Fibroblast of the aortic adventitia (primary cell): ENCODE results near the gene GKN2. TPM values are rescaled to one million over a fixed set of nuclear protein-coding genes. Genes with fewer than 3 reads are reported as not detected.
A peak's percentile ranks its signal among the peaks of the same experiment; 100 is the strongest.

Source experiments
- DNase-seq: peaks from one replicate; pipeline ENCODE4 v3.0.0-alpha.2; 2010; ENCODE audit warnings: low read depth
- H3K4me3 ChIP-seq: 2 replicates; pipeline ENCODE4 v1.5.1; 2011; ENCODE audit warnings: low read depth, mild to moderate bottlenecking, control low read depth, low read length, moderate library complexity
- CTCF ChIP-seq: IDR thresholded peaks from 2 replicates; pipeline ENCODE4 v1.5.1; 2011; ENCODE audit warnings: mild to moderate bottlenecking, low read length, control low read depth, inconsistent platforms; ENCODE audit not compliant: insufficient read depth
- total RNA-seq: library from RNA; depleted of rRNA; stranded (reverse); fragments of >200 nt; gene quantifications from 2 replicates; pipeline ENCODE4 v1.2.3, GENCODE V29; 2012; ENCODE audit warnings: low replicate concordance

The GKN2 gene
- total RNA-seq, 1 donor = not detected

- no peak overlapping the region for H3K4me3 ChIP-seq
- TF ChIP-seq CTCF = peak; percentile 83
- DNase-seq = peak; percentile 70
Measured at GRCh38 chr2:68943581-68944568, 8.8 kb downstream of the GKN2 start.

DNA sequence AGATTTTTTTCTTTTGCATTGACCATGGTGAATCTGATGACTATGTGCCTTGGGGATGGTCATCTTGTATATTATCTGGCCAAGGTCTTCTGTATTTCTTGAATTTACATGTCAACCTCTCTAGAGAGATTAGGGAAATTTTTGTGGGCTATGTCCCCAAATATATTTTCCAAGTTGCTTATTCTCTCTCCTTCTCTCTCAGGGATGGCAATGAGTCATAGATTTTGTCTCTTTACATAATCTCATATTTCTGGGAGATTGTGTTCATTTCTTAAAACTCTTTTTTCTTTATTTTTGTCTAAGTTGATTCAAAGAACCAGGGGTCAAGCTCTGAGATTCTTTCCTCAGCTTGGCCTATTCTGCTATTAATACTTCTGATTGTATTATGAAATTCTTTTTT lies 9.9 kb downstream of the GKN2 start:
- TF ChIP-seq CTCF = no peak
- no peak overlapping the region for H3K4me3 ChIP-seq
- DNase-seq = no peak

- TF ChIP-seq CTCF = no peak
Measured at GRCh38 chr2:68940369-68940768, 12.3 kb downstream of the GKN2 start.

DNA sequence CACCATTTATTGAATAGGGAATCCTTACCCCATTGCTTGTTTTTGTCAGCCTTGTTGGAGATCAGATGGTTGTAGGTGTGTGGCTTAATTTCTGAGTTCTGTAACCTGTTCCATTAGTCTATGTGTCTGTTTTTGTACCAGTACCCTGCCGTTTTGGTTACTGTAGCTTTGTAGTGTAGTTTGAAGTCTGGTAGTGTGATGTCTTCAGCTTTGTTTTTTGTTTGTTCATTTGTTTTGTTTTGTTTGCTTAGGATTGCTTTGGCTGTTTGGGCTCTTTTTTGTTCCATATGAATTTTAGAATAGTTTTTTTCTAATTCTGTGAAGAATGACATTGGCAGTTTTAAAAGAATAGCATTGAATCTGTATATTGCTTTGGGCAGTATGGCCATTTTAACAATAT lies 12.7 kb downstream of the GKN2 start:
- no peak for TF ChIP-seq CTCF
- no peak for DNase-seq
- no peak overlapping the region for H3K4me3 ChIP-seq

More at GRCh38 chr2:68940369-68940768, 12.3 kb downstream of the GKN2 start:
- no peak for DNase-seq
- no peak overlapping the region for H3K4me3 ChIP-seq

DNA sequence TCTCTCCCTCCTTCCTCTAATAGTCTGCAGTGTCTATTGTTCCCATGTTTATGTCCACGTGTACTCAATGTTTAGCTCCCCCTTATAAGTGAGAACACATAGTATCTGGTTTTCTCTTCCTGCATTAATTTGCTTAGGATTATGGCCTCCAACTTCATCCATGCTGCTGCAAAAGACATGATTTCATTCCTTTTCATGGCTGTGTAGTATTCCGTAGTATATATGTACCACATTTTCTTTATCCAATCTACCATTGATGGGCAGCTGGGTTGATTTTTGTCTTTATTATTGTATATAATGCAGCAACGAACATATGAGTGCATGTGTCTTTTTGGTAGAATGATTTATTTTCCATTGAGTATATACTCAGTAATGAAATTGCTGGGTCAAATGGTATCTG lies 13.8 kb downstream of the GKN2 start:
- no peak for TF ChIP-seq CTCF
- no peak overlapping the region for H3K4me3 ChIP-seq
- no peak for DNase-seq

DNA sequence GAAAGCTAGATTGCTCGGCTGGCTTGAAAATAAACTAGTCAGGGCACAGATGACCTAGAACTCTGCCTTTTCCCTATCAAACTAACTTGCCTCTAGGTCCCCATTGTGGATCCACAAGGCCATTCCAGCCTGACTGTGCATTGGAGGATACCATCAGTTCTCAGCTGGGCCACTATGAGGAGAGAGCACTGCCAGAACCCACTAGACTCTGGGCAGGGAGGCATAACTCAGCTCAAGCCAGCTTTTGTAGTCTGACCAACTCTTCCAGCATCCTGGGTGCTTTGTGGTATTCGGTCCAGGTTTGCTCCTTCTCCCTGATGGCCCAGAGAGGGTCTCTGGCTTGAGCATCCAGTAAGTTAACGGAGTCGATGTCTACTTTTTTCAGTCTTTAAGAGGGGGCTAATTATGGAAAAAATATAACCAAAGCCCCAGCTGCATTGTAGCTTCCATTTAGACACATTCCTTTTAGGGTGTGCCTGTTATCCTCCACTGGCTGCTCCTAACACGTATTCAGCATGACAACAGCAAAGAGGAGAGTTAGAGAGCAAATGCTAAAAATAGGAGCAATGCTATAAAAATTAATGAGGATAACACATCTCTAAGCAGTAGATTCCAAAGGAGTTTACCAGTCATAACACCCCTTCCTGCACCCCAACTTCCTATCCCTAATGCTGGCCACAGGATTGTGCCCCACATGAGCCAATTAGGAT lies 15.2 kb downstream of the GKN2 start:
- no peak for TF ChIP-seq CTCF
- no peak overlapping the region for H3K4me3 ChIP-seq
- DNase-seq = peak; percentile 22
